Naive B cell (primary cell): ENCODE measurements around the gene MZF1. TPM values are rescaled to one million over a fixed set of nuclear protein-coding genes. Genes with fewer than 3 reads are reported as not detected.
"Not testable (repeated sequence)": the region's sequence is repeated elsewhere in the genome, so short reads cannot be mapped to it uniquely, and the experiment has no call there.

ENCODE experiments used
- ATAC-seq, 2 donors: fragments of 150-1000 bp; cut with Tn5 transposase; 2 replicates each; pipeline ENCODE4 v1.10.0; 2021; ENCODE audit warnings: low read depth in 2 of 2, mild to moderate bottlenecking in 2 of 2, moderate library complexity in 2 of 2
- DNase-seq: peaks from one replicate; pipeline ENCODE4 v3.0.0; 2022
- H3K27ac Mint-ChIP-seq, 6 donors: one replicate each; pipeline ENCODE4 v1.8.0; 2020 to 2022; ENCODE audit warnings: mild to moderate bottlenecking in 6 of 6, mixed read lengths in 6 of 6, moderate library complexity in 5 of 6, inconsistent platforms in 2 of 6
- H3K27me3 Mint-ChIP-seq, 3 donors: one replicate each; pipeline ENCODE4 v1.8.0; 2021 to 2022; ENCODE audit warnings: mixed read lengths in 3 of 3, mild to moderate bottlenecking in 1 of 3
- H3K36me3 Mint-ChIP-seq, 2 donors: one replicate each; pipeline ENCODE4 v1.8.0; 2020 to 2022; ENCODE audit warnings: mixed read lengths in 2 of 2, inconsistent platforms in 1 of 2, mild to moderate bottlenecking in 1 of 2
- H3K4me1 Mint-ChIP-seq, 3 donors: one replicate each; pipeline ENCODE4 v1.8.0; 2020 to 2022; ENCODE audit warnings: mixed read lengths in 3 of 3, inconsistent platforms in 1 of 3, mild to moderate bottlenecking in 1 of 3, moderate library complexity in 1 of 3
- H3K4me3 Mint-ChIP-seq, 8 donors: one replicate each; pipeline ENCODE4 v1.8.0; 2020 to 2022; ENCODE audit warnings: mild to moderate bottlenecking in 8 of 8, mixed read lengths in 8 of 8, moderate library complexity in 8 of 8, inconsistent platforms in 2 of 8
- H3K9me3 Mint-ChIP-seq, 7 donors: one replicate each; pipeline ENCODE4 v1.8.0; 2020 to 2022; ENCODE audit warnings: mixed read lengths in 7 of 7, mild to moderate bottlenecking in 5 of 7, inconsistent platforms in 2 of 7, moderate library complexity in 1 of 7
- polyA plus RNA-seq, 6 donors: library from polyadenylated mRNA; unstranded; fragments of 300-500 nt; fragmentation: Illumina TruSeq; gene quantifications; one replicate each; pipeline ENCODE4 v1.2.3, GENCODE V29; 2021; ENCODE audit warnings: low read depth in 6 of 6

The MZF1 gene
- polyA plus RNA-seq, 6 donors from 2014 or later: 6.6 to 14.8 (median 9.3) TPM

DNA sequence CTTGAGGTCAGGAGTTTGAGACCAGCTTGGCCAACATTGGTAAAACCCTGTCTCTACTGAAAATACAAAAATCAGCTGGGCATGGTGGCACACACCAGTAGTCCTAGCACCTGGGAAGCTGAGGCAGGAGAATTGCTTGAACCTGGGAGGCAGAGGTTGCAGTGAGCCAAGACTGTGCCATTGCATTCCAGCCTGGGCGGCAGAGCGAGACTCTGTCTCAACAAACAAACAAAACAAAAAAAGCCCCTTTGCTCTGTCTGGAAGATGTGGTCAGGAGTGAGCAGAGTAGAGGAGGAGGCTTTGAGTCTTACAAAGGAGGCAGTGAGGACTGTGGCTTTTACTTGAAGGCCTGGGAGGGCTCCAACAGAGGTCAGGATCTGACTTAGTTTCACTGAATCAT, 4.4 kb upstream of the MZF1 start:
- Mint-ChIP-seq H3K27ac (peak overlapping the region in 3 of 6 donors; percentile 27 to 76 (median 75)), H3K4me3 (peak overlapping the region in 5 of 8 donors; percentile 2 to 74 (median 22)), H3K4me1 (peaks cover 47 to 64% (median 63%) of the 10 kb centered on the region in 3 donors)
- not testable (repeated sequence) for H3K9me3 Mint-ChIP-seq, DNase-seq, H3K36me3 Mint-ChIP-seq, H3K27me3 Mint-ChIP-seq, ATAC-seq

- H3K4me1 Mint-ChIP-seq: peaks cover 50 to 64% (median 64%) of the 10 kb centered on the region in 3 donors
- ATAC-seq (peak; percentile 37), DNase-seq (peak; percentile 82)
- H3K9me3 Mint-ChIP-seq: peaks cover 0 to 9% (median 0%) of the 10 kb centered on the region in 7 donors
- H3K27me3 Mint-ChIP-seq: no peaks in the 10 kb centered on the region
- peak overlapping the region; percentile 98 to 100 (median 100) for H3K27ac Mint-ChIP-seq
- H3K36me3 Mint-ChIP-seq: no peaks in the 10 kb centered on the region
- peak overlapping the region; percentile 85 to 100 (median 94) for H3K4me3 Mint-ChIP-seq
Observed at GRCh38 chr19:58575183-58576041, 2.3 kb upstream of the MZF1 start.

DNA sequence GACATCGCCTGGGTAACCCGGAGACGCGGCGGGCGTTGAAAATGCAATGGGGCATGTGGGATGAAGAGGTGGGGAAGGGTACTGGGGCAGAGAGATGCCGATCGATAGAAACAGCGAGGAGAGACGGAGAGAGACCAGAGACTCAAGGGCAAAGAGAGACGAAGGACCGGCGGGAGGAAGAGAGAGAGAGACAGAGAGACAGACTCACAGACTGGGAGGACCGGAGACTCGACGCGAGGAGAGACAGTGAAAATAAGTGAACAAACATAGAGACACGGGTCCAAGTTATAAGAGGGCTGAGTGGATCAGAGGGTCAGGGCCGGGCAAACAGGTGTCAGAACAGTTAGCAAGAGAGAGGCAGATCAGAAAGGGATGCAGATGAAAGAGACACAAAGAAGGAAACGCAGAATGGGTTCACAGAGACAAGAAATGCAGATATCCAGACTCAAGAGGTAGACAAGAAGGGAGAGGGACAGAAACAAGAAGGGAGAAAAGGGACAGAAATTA, 576 bp upstream of the MZF1 start:
- H3K9me3 Mint-ChIP-seq: peaks cover 0 to 9% (median 0%) of the 10 kb centered on the region in 7 donors
- no peaks in the 10 kb centered on the region for H3K27me3 Mint-ChIP-seq
- no peak for DNase-seq
- ATAC-seq: no peak
- H3K36me3 Mint-ChIP-seq: peaks cover 0 to 3% of the 10 kb centered on the region in 2 donors
- H3K4me3 Mint-ChIP-seq: peak overlapping the region; percentile 85 to 100 (median 99)
- peaks cover 47 to 61% (median 60%) of the 10 kb centered on the region in 3 donors for H3K4me1 Mint-ChIP-seq
- peak overlapping the region; percentile 98 to 100 (median 100) for H3K27ac Mint-ChIP-seq

DNA sequence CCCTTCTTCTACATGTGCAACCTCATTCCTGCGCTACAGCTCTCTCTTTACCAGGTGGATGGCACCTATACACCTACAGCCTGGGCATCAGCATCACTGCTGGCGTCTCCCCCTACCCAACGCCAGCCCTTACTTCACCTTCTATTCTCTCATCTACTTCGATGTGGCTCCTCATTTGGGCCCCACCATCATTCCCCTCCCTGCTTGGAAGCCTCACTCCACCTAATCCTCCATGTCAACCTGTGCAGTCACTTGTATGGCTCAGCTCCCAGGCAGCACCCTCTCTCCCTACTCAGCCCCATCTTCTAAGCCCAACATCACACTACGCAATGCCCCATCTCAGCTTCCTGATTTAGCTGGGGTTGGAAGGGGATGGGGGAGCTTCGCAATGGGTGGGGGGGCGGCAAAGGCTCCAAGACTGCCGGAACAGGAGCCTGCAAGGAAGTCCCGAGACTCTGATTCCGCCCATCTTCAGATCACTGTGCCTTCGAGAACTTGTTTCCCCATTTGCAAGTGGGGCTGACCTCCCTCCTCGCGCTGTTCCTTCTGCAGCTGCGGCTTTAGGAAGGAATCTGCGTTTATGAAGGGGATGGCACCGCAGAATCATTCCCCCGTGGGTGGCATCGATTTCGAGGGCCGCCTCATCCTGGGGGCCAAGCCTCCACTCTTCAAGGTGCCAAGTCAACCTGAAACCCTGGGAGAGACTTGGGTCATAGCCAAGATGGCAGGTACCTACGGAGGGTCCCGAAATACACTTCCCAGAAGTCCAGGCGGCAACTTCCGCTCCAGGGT, 913 bp downstream of the MZF1 start:
- Mint-ChIP-seq H3K27ac (peak overlapping the region; percentile 98 to 100 (median 100)), H3K9me3 (peaks cover 0 to 9% (median 0%) of the 10 kb centered on the region in 7 donors), H3K4me3 (peak overlapping the region; percentile 85 to 100 (median 99)), H3K27me3 (no peaks in the 10 kb centered on the region), H3K36me3 (peaks cover 0 to 9% of the 10 kb centered on the region in 2 donors), H3K4me1 (peaks cover 40 to 49% (median 47%) of the 10 kb centered on the region in 3 donors)
- ATAC-seq (no peak), DNase-seq (no peak)

GRCh38 chr19:58571575-58571947, 1.6 kb downstream of the MZF1 start:
- no peaks in the 10 kb centered on the region for H3K27me3 Mint-ChIP-seq
- peak overlapping the region; percentile 85 to 100 (median 99) for H3K4me3 Mint-ChIP-seq
- peak overlapping the region in 4 of 6 donors; percentile 24 to 98 (median 86) for H3K27ac Mint-ChIP-seq
- ATAC-seq: no peak
- peaks cover 0 to 9% (median 0%) of the 10 kb centered on the region in 7 donors for H3K9me3 Mint-ChIP-seq
- peaks cover 40 to 49% (median 46%) of the 10 kb centered on the region in 3 donors for H3K4me1 Mint-ChIP-seq
- no peak for DNase-seq
- peaks cover 0 to 9% of the 10 kb centered on the region in 2 donors for H3K36me3 Mint-ChIP-seq

GRCh38 chr19:58570770-58571574, 2.2 kb downstream of the MZF1 start:
- Mint-ChIP-seq H3K4me1 (peaks cover 34 to 48% (median 46%) of the 10 kb centered on the region in 3 donors), H3K27ac (peak overlapping the region in 2 of 6 donors; percentile 79 to 93), H3K9me3 (peaks cover 0 to 9% (median 0%) of the 10 kb centered on the region in 7 donors), H3K36me3 (peaks cover 0 to 9% of the 10 kb centered on the region in 2 donors), H3K27me3 (no peaks in the 10 kb centered on the region), H3K4me3 (peak overlapping the region in 2 of 8 donors; percentile 15 to 100)
- DNase-seq (no peak), ATAC-seq (no peak)

DNA sequence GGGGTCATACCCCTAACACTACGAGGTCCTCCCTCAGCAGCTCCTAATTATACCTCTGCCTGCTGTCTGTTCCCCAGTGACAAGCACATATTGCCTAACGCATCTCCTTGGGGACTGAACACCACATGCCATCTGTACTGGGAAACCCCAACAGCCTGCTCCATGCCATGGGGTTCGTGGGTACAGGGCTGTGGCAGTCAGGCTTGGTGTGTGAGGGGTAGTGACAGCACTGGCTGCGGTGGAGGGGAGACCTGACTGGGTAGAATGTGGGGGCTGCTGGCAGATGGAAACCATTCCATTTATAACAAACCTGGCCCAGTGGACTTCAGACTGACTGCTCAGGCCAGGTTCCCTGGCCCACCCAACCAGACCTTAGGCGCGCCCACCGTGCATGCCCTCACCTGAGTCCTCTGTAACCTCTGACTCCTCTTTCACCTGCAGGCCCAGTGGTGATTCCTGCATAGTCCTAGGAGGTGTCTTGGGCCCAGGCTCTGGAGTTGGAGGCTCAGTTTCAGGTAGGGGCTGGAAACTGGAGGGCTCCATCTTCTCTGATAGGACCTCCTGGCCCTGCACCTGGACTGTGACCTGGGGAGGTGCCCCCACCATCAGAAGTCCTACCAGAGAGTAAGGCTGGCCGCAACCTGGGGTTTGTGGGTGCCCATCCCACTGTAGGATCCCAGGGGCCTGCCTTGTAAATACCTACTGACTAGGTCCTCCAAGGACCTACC, 3.0 kb downstream of the MZF1 start:
- Mint-ChIP-seq H3K27me3 (no peaks in the 10 kb centered on the region), H3K4me3 (peak overlapping the region in 2 of 8 donors; percentile 16 to 37), H3K4me1 (peaks cover 31 to 42% (median 39%) of the 10 kb centered on the region in 3 donors), H3K27ac (peak overlapping the region in 2 of 6 donors; percentile 56 to 57), H3K36me3 (peaks cover 0 to 9% of the 10 kb centered on the region in 2 donors), H3K9me3 (peaks cover 0 to 9% (median 0%) of the 10 kb centered on the region in 7 donors)
- ATAC-seq: no peak
- DNase-seq: no peak

DNA sequence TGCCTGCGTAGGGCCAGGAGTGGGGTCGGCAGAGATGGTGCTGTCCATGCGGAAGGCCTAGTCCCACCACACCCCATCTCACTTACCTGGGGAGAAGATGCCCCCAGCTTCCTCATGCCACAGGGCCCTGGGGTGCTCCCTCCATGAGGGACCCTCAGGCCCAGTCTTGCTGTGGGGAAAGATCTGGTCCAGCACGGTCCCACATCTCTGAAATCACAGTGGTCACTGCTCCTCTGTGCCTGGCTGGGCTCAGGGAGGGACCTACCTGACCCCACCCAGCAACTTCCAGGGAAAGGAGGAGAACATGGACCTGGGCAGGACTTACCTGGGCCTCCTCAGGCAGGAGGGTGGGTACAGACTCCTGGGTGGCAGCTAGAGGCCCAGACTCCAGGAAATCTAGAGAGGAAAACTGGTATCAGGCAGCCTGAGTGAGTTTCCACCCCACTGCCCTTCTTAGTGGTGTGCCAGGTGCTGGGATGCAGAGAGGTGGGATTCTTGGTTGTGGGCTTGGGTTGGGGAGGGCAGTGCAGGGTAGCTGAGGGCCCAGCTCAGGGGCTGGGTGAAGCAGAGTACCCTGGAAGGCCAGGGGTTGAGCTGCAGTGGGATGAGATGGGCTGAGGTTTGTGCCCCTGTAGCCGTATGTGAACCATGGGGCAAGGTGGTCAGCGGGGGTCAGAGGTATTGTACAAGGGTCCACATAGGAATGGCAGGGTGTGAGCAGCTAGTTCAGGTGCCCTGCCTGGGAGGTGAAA, 3.8 kb downstream of the MZF1 start:
- peak overlapping the region in 3 of 6 donors; percentile 22 to 57 (median 32) for H3K27ac Mint-ChIP-seq
- H3K27me3 Mint-ChIP-seq: no peaks in the 10 kb centered on the region
- H3K4me1 Mint-ChIP-seq: peaks cover 35 to 38% (median 38%) of the 10 kb centered on the region in 3 donors
- H3K9me3 Mint-ChIP-seq: peaks cover 0 to 9% (median 0%) of the 10 kb centered on the region in 7 donors
- peak overlapping the region in 1 of 8 donors; percentile 29 for H3K4me3 Mint-ChIP-seq
- ATAC-seq (no peak), DNase-seq (no peak)
- peaks cover 0 to 9% of the 10 kb centered on the region in 2 donors for H3K36me3 Mint-ChIP-seq

GRCh38 chr19:58568453-58569130, 4.5 kb downstream of the MZF1 start:
- DNase-seq (no peak), ATAC-seq (no peak)
- H3K27ac Mint-ChIP-seq: peak overlapping the region in 3 of 6 donors; percentile 30 to 86 (median 57)
- peaks cover 0 to 7% (median 0%) of the 10 kb centered on the region in 7 donors for H3K9me3 Mint-ChIP-seq
- peaks cover 0 to 9% of the 10 kb centered on the region in 2 donors for H3K36me3 Mint-ChIP-seq
- H3K27me3 Mint-ChIP-seq: no peaks in the 10 kb centered on the region
- H3K4me3 Mint-ChIP-seq: peak overlapping the region in 2 of 8 donors; percentile 57 to 61
- H3K4me1 Mint-ChIP-seq: peaks cover 35 to 36% (median 36%) of the 10 kb centered on the region in 3 donors

GRCh38 chr19:58566989-58567388, 6.1 kb downstream of the MZF1 start:
- no peaks in the 10 kb centered on the region for H3K27me3 Mint-ChIP-seq
- H3K27ac Mint-ChIP-seq: no peak overlapping the region
- ATAC-seq (no peak), DNase-seq (no peak)
- H3K9me3 Mint-ChIP-seq: peaks cover 0 to 2% (median 0%) of the 10 kb centered on the region in 7 donors
- H3K4me1 Mint-ChIP-seq: peaks cover 37 to 38% (median 37%) of the 10 kb centered on the region in 3 donors
- H3K36me3 Mint-ChIP-seq: peaks cover 0 to 9% of the 10 kb centered on the region in 2 donors
- peak overlapping the region in 1 of 8 donors; percentile 24 for H3K4me3 Mint-ChIP-seq

- Mint-ChIP-seq H3K27ac (peak overlapping the region in 5 of 6 donors; percentile 24 to 96 (median 77)), H3K27me3 (no peaks in the 10 kb centered on the region), H3K36me3 (peaks cover 0 to 7% of the 10 kb centered on the region in 2 donors), H3K4me1 (peaks cover 35 to 53% (median 46%) of the 10 kb centered on the region in 3 donors), H3K4me3 (peak overlapping the region; percentile 29 to 97 (median 88)), H3K9me3 (no peaks in the 10 kb centered on the region)
- no peak for ATAC-seq
- no peak for DNase-seq
Observed at GRCh38 chr19:58563823-58564222, 9.3 kb downstream of the MZF1 start.
